Esophagus muscularis mucosa (tissue), 2 donors: ENCODE results near the gene PDS5B.

Experiments used
- EP300 ChIP-seq: sonication (generic); formaldehyde crosslinking; IDR thresholded peaks from one replicate; pipeline ENCODE4 v1.6.1; 2017; ENCODE audit warnings: antibody characterized with exemption
- POLR2A ChIP-seq: fragments of 450-650 bp; IDR thresholded peaks from one replicate; pipeline ENCODE4 v1.6.1; 2017; ENCODE audit warnings: antibody characterized with exemption, moderate library complexity, mild to moderate bottlenecking, low read depth

DNA sequence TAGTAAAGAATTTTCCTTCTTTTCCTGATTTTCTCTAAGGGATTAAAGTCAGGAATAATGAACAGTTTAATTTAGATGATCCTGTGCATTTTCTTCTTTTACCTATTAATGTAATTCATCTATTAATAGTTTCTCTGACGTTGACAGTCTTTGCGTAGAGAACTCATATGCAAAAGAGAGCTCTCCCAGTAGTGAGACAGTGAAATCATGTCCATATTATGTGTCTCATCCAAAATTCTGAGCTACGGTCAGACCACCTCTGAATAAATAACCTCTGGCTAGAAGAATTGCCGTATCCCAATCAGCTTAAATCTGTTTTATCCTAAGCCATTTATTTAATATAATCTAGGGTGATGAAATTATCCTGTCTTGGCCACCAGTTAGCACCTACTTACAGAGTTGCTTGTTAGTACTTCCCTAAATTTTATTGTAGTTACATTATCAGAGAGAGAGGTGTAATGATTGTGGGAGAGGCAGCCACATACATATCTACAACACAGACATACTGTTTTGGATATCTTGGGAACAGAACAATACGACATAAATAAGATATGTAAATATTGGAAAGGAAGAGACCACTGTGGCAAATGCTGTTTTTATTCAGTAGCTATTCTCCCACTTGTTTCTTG, 30.7 kb downstream of the PDS5B start:
- TF ChIP-seq EP300: no peak
- no peak for TF ChIP-seq POLR2A
